GM12865 (cell line): ENCODE measurements around the gene CLPSL2.

Experiments used
- DNase-seq: peaks from one replicate; pipeline ENCODE4 v3.0.0; 2010; ENCODE audit warnings: low read depth
- H3K4me3 ChIP-seq: 2 replicates; pipeline ENCODE4 v1.5.1; 2011; ENCODE audit warnings: mild to moderate bottlenecking, low read depth, low read length, control low read depth
- CTCF ChIP-seq: IDR thresholded peaks from 2 replicates; pipeline ENCODE4 v1.5.1; 2011; ENCODE audit warnings: low read length, control low read depth, low read depth, inconsistent platforms; ENCODE audit not compliant: insufficient read depth; ENCODE audit errors: missing control alignments

The CLPSL2 gene

GRCh38 chr6:35776364-35777215 is at the start of gene CLPSL2:
Gene CLPSL2 (plus strand): TSS chr6:35776598. CDS start chr6:35776619, 21 bp downstream.
- H3K4me3 ChIP-seq: peak within 1 kb of the TSS; percentile 33; the same call in 1 of the 2 replicates
- DNase-seq: peak; percentile 28
- no peak for TF ChIP-seq CTCF

GRCh38 chr6:35727231-35727934 is 49.0 kb upstream of the CLPSL2 start:
- peak overlapping the region; percentile 73 for H3K4me3 ChIP-seq
- peak; percentile 68 for DNase-seq
- TF ChIP-seq CTCF: no peak

- TF ChIP-seq CTCF: no peak
- DNase-seq: peak; percentile 93
- peak overlapping the region; percentile 73 for H3K4me3 ChIP-seq
These were observed 48.3 kb upstream of the CLPSL2 start for GRCh38 chr6:35727935-35728682.

- no peak for TF ChIP-seq CTCF
- H3K4me3 ChIP-seq: no peak overlapping the region
- DNase-seq: no peak
These were observed 47.4 kb upstream of the CLPSL2 start for GRCh38 chr6:35728683-35729678.

GRCh38 chr6:35729722-35730121 is 46.7 kb upstream of the CLPSL2 start:
- no peak for TF ChIP-seq CTCF
- no peak overlapping the region for H3K4me3 ChIP-seq
- DNase-seq: no peak
